NCI-H524 treated with DMSO at 0.1 percent for 48 hours (cell line): Measurements from ENCODE around the gene CCDC90B.
A peak's percentile ranks its signal among the peaks of the same experiment; 100 is the strongest.

Experiments
- DNase-seq: peaks from one replicate; lab custom pipeline; 2025; lab: John Stamatoyannopoulos, UW

The CCDC90B gene

DNA sequence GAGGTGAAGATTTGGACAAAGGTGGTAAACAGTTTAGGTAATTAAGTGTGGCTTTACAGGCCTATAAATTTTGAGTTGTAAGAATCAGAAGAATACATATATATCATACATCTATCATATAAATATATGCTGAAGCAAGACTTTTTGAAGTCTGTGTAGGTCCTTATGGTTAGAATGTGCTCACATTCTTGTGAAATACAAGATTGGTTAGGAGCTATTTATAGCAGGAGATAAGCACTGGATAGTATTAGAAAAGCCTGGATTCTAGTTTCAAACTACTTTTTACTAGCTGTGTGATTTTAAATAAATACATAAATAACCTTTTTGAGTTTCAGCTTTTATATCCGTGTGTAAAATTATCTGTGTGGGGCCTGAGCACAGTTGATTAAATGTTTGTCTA is 50.3 kb downstream of the CCDC90B start:
- DNase-seq = no peak

DNA sequence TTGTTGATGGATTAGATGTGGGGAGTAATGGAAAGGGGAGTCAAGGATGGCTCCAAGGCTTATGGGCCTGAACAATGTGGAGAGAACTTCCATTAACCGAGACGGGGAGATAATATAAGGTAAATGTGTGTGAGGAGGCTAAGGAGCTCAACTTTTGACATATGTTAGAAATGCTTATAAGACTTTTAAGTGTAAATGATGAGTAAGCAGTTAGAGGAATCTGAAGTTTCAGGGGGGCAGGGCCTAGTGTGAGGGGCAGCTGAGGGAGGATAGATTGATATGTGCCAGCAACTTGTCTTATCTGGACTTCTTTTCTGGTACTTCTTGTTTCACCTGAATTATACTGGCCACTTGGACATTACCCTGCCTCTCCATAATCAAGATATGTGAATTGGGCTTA is 62.7 kb downstream of the CCDC90B start:
- no peak for DNase-seq

GRCh38 chr11:83222499-83222898 is 63.7 kb downstream of the CCDC90B start:
- DNase-seq = no peak

GRCh38 chr11:83221694-83222093 is 64.5 kb downstream of the CCDC90B start:
- no peak for DNase-seq

DNA sequence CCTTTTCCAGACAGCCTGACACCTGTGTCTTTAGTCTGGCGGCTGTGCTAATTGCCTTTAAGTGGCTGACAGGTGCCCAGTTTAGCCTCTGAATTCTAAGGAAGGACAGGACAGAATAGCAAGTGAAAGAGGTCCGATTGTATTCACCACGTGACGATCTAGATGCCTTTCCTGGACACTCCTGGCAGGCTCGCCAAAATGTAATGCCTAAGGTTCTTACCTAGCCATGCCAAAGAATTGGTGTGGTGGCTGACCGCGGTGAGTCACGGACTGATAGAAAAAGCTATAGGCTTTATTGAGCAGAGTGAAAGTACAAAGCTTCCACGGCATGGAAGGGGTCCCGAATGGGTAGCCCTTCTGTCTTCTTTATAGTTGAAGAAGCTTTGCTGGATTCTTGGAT is 65.9 kb downstream of the CCDC90B start:
- peak; percentile 12 for DNase-seq

- no peak for DNase-seq
These were observed 67.1 kb downstream of the CCDC90B start for GRCh38 chr11:83219095-83219494.
